ENCODE measurements around the gene MRPS9. TPM values are rescaled to one million over a fixed set of nuclear protein-coding genes. Genes with fewer than 3 reads are reported as not detected.

Gene MRPS9
- total RNA-seq = 10 to 100 TPM; 12.3 to 24.4 (median 20.6) TPM

- H3K4me1 ChIP-seq = no peaks in the 10 kb centered on the region
- no peak for TF ChIP-seq CTCF (IDR thresholded peaks at IDR 0.05)
- TF ChIP-seq POLR2A (IDR thresholded peaks at IDR 0.05) = peak; percentile 17 to 51
- peak within 1 kb of the TSS; percentile 88 to 89 for H3K27ac ChIP-seq
- H3K36me3 ChIP-seq = no peaks in the 10 kb centered on the region
- peak; percentile 98 for DNase-seq
- H3K27me3 ChIP-seq = no peaks in the 10 kb centered on the region
- H3K4me3 ChIP-seq = peak within 1 kb of the TSS; percentile 74 to 88
- H3K9me3 ChIP-seq = no peaks in the 10 kb centered on the region
- intact Hi-C loops (cut with DNase I; ENCODE audit: low total_unique reads) = no loop called here
These were observed at the start of gene MRPS9 for GRCh38 chr2:105037572-105038382. Gene MRPS9 (plus strand): TSS chr2:105038069. CDS start chr2:105038093, 24 bp downstream.

GRCh38 chr2:105005181-105005951, 32.5 kb upstream of the MRPS9 start:
- intact Hi-C loops (cut with DNase I; ENCODE audit: low total_unique reads) = no loop called here
- Histone ChIP-seq H3K9me3 (no peaks in the 10 kb centered on the region), H3K4me3 (no peak overlapping the region), H3K27ac (no peak overlapping the region), H3K27me3 (no peaks in the 10 kb centered on the region), H3K4me1 (no peaks in the 10 kb centered on the region), H3K36me3 (no peaks in the 10 kb centered on the region)
- TF ChIP-seq POLR2A (IDR thresholded peaks at IDR 0.05) = no peak
- TF ChIP-seq CTCF (IDR thresholded peaks at IDR 0.05) = no peak
- no peak for DNase-seq

GRCh38 chr2:105007367-105007766, 30.5 kb upstream of the MRPS9 start:
- H3K4me1 ChIP-seq = no peaks in the 10 kb centered on the region
- no peak for DNase-seq
- intact Hi-C loops (cut with DNase I; ENCODE audit: low total_unique reads) = no loop called here
- no peaks in the 10 kb centered on the region for H3K36me3 ChIP-seq
- H3K4me3 ChIP-seq = no peak overlapping the region
- H3K27me3 ChIP-seq = no peaks in the 10 kb centered on the region
- no peak for TF ChIP-seq POLR2A (IDR thresholded peaks at IDR 0.05)
- TF ChIP-seq CTCF (IDR thresholded peaks at IDR 0.05) = no peak
- no peak overlapping the region for H3K27ac ChIP-seq
- no peaks in the 10 kb centered on the region for H3K9me3 ChIP-seq

DNA sequence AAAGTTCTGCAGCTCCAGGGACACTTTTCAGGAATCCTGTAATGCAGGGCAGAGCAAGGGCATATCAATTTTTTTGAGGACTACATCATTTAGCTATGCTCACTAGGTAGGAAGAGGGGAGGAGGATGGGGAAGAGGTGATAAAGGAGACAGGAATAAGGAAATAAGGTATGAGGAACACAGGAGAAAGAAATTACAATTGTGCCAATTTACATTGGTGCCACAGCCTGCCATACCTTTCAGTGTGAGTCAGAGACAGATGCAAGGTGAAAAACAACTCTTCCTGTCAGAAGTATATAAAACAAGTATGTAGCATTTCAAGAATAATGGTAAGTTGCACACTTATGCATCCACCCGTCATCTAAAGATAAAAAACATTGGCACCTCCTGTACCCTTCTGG, 5.4 kb upstream of the MRPS9 start:
- Histone ChIP-seq H3K27me3 (no peaks in the 10 kb centered on the region), H3K9me3 (no peaks in the 10 kb centered on the region), H3K4me3 (no peak overlapping the region), H3K27ac (no peak overlapping the region), H3K4me1 (no peaks in the 10 kb centered on the region), H3K36me3 (no peaks in the 10 kb centered on the region)
- no peak for DNase-seq
- TF ChIP-seq CTCF (IDR thresholded peaks at IDR 0.05) (no peak), POLR2A (IDR thresholded peaks at IDR 0.05) (no peak)
- intact Hi-C loops (cut with DNase I; ENCODE audit: low total_unique reads) = no loop called here

DNA sequence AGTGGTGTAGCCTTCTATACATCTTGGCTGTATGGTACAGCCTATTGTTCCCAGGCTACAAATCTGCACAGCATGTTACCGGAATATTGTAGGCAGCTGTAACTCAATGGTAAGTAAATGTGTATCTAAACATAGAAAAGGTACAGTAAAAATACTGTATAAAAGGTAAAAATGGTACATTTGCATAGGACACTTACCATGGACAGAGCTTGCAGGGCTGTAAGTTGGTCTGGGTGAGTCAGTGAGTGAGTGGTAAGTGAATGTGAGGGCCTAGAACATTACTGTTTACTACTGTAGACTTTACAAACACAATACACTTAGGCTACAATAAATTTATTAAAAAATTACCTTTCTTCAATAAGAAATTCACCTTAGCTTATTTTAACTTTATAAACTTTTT, 3.7 kb upstream of the MRPS9 start:
- no peak for DNase-seq
- no peaks in the 10 kb centered on the region for H3K27me3 ChIP-seq
- no peaks in the 10 kb centered on the region for H3K9me3 ChIP-seq
- no peak overlapping the region for H3K27ac ChIP-seq
- H3K4me1 ChIP-seq = no peaks in the 10 kb centered on the region
- intact Hi-C loops (cut with DNase I; ENCODE audit: low total_unique reads) = no loop called here
- no peak for TF ChIP-seq CTCF (IDR thresholded peaks at IDR 0.05)
- TF ChIP-seq POLR2A (IDR thresholded peaks at IDR 0.05) = no peak
- H3K36me3 ChIP-seq = no peaks in the 10 kb centered on the region
- H3K4me3 ChIP-seq = no peak overlapping the region
